Kidney (tissue), 14 donors: ENCODE results near the gene NANOGP8. TPM values are rescaled to one million over a fixed set of nuclear protein-coding genes. Genes with fewer than 3 reads are reported as not detected.
A peak's percentile ranks its signal among the peaks of the same experiment; 100 is the strongest.
"Not testable (repeated sequence)": the region's sequence is repeated elsewhere in the genome, so short reads cannot be mapped to it uniquely, and the experiment has no call there.

Source experiments
- DNase-seq, 5 donors: peaks; one replicate each; pipeline ENCODE4 v3.0.0-alpha.2; 2013 to 2020
- FAIRE-seq: peaks from 2 replicates; lab custom pipeline; 2012; peaks lifted over from hg19 to GRCh38; lab: Jason Lieb, UNC
- H3K27ac ChIP-seq, 2 donors: one replicate each; pipeline ENCODE4 v1.7.0; 2013; ENCODE audit warnings: low read depth in 2 of 2, low read length in 2 of 2, inconsistent platforms in 1 of 2
- H3K27me3 ChIP-seq: one replicate; pipeline ENCODE4 v1.7.1; 2013; ENCODE audit warnings: low read length, inconsistent platforms; ENCODE audit not compliant: control insufficient read depth, insufficient read depth
- H3K36me3 ChIP-seq, 3 donors: one replicate each; pipeline versions ENCODE4 v1.7.0 to v1.7.1; 2013; ENCODE audit warnings: low read length in 3 of 3, control low read depth in 1 of 3, inconsistent platforms in 1 of 3; ENCODE audit not compliant: insufficient read depth in 3 of 3, control insufficient read depth in 2 of 3
- H3K4me1 ChIP-seq, 3 donors: one replicate each; pipeline versions ENCODE4 v1.7.0 to v1.7.1; 2013; ENCODE audit warnings: low read length in 3 of 3, inconsistent platforms in 1 of 3, low read depth in 1 of 3; ENCODE audit not compliant: control insufficient read depth in 2 of 3, insufficient read depth in 2 of 3
- H3K4me3 ChIP-seq, 3 donors: one replicate each; pipeline versions ENCODE4 v1.7.0 to v1.8.1; 2013; ENCODE audit warnings: low read length in 3 of 3, control low read depth in 1 of 3, inconsistent platforms in 1 of 3
- H3K9ac ChIP-seq, 3 donors: one replicate each; pipeline versions ENCODE4 v1.7.0 to v1.7.1; 2013; ENCODE audit warnings: low read length in 3 of 3, control low read depth in 1 of 3, inconsistent platforms in 1 of 3
- H3K9me3 ChIP-seq, 3 donors: one replicate each; pipeline versions ENCODE4 v1.7.0 to v1.7.1; 2013; ENCODE audit warnings: low read length in 3 of 3, control low read depth in 1 of 3, inconsistent platforms in 1 of 3; ENCODE audit not compliant: control insufficient read depth in 2 of 3, insufficient read depth in 1 of 3
- intact Hi-C: fragments of 100-400 bp; cut with DNase I; formaldehyde crosslinking; loops from one replicate; pipeline ENCODE4 v1.11.1; 2022
- polyA plus RNA-seq: library from polyadenylated mRNA; stranded (reverse); fragments of 350-450 nt; fragmentation: Illumina TruSeq; extraction: RNeasy Lipid Tissue Mini Kit (QIAGEN cat#74804); gene quantifications from one replicate; pipeline ENCODE4 v1.2.3, GENCODE V29; 2014; ENCODE audit warnings: low read depth, low replicate concordance; ENCODE audit not compliant: insufficient read depth
- total RNA-seq: library from RNA; stranded (reverse); fragmentation: NEBNext Ultra II Directional; extraction: Animal tissue kit (Norgen Biotek cat#: 25700); gene quantifications from one replicate; pipeline ENCODE4 v1.2.1, GENCODE V29; 2021
- TF ChIP-seq, protein P1 (sequence below): IDR thresholded peaks from 3 replicates; pipeline ENCODE4 v1.5.1; 2012; ENCODE audit warnings: mild to moderate bottlenecking, moderate library complexity, borderline replicate concordance; ENCODE audit not compliant: insufficient read depth; ENCODE audit errors: extremely low read depth
- donor health status: control.
- donor health status: control.
- donor health status: control.
- donor health status: control.
- donor health status: control.
- donor health status: DM: yes; HTN: yes; CAD: no.
- donor health status: Normal renal cell carcinoma (clear cell type).

Gene NANOGP8
- total and polyA plus RNA-seq, 2 donors from 2014 or later = 1.3 TPM; not detected in 1

DNA sequence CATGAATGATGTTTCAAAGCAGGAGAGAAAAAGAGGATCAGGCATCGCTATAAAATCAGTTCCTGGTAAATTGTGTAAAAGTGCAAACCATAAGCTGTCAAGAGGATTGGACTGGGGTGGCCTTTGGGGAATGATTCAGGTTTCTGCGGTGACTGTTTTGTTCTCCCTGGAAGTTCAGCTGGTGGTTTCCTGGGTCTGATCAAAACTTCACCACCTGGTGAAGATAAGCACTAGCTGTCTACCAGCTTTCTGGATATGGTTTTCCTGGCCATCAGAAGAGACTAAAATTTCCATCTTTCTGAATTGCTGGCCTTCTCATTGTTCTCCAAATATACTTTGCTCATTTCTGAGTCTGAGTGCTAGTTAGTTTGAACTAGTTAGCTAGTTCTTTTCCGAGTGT is 2.7 kb upstream of the NANOGP8 start:
- Histone ChIP-seq H3K9ac (no peak overlapping the region), H3K36me3 (no peaks in the 10 kb centered on the region), H3K27ac (no peak overlapping the region), H3K4me3 (no peak overlapping the region), H3K9me3 (no peaks in the 10 kb centered on the region), H3K4me1 (no peaks in the 10 kb centered on the region), H3K27me3 (no peaks in the 10 kb centered on the region)
- FAIRE-seq (no peak), DNase-seq (no peak)
- intact Hi-C loops = no loop called here
- TF ChIP-seq, protein P1, sequence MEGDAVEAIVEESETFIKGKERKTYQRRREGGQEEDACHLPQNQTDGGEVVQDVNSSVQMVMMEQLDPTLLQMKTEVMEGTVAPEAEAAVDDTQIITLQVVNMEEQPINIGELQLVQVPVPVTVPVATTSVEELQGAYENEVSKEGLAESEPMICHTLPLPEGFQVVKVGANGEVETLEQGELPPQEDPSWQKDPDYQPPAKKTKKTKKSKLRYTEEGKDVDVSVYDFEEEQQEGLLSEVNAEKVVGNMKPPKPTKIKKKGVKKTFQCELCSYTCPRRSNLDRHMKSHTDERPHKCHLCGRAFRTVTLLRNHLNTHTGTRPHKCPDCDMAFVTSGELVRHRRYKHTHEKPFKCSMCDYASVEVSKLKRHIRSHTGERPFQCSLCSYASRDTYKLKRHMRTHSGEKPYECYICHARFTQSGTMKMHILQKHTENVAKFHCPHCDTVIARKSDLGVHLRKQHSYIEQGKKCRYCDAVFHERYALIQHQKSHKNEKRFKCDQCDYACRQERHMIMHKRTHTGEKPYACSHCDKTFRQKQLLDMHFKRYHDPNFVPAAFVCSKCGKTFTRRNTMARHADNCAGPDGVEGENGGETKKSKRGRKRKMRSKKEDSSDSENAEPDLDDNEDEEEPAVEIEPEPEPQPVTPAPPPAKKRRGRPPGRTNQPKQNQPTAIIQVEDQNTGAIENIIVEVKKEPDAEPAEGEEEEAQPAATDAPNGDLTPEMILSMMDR = no peak

DNA sequence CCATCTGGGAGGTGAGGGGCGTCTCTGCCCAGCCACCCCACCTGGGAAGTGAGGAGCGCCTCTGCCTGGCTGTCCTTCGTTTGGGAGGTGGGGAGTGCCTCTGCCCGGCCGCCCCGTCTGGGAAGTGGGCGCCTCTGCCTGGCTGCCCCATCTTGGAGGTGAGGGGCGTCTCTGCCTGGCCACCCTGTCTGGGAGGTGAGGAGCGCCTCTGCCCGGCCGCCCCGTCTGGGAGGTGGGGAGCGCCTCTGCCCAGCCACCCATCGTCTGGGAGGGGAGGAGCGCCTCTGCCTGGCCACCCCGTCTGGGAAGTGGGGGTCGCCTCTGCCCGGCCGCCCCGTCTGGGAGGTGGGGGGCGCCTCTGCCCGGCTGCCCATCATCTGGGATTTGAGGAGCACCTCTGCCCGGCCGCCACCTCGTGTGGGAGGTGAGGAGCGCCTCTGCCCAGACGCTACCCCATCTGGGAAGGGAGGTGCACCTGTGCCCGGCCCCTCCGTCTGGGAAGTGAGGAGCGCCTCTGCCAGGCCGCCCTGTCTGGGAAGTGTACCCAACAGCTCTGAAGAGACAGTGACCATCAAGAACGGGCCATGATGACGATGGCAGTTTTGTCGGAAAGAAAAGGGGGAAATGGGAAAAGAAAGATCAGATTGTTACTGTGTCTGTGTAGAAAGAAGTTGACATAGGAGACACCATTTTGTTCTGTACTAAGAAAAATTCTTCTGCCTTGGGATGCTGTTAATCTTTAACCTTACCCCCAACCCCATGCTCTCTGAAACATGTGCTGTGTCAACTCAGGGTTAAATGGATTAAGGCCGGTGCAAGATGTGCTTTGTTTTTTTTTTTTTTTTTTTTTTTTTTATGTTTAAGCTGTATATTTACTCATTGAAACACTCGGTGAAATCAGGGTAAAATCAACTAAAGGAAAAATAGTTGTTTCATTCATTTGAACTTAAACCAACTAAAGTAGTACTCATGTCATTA is 2.4 kb downstream of the NANOGP8 start:
- H3K9me3 ChIP-seq, intact Hi-C loops, H3K27me3 ChIP-seq, H3K9ac ChIP-seq, H3K27ac ChIP-seq, H3K4me3 ChIP-seq, H3K36me3 ChIP-seq, DNase-seq, H3K4me1 ChIP-seq, FAIRE-seq: not testable (repeated sequence)

DNA sequence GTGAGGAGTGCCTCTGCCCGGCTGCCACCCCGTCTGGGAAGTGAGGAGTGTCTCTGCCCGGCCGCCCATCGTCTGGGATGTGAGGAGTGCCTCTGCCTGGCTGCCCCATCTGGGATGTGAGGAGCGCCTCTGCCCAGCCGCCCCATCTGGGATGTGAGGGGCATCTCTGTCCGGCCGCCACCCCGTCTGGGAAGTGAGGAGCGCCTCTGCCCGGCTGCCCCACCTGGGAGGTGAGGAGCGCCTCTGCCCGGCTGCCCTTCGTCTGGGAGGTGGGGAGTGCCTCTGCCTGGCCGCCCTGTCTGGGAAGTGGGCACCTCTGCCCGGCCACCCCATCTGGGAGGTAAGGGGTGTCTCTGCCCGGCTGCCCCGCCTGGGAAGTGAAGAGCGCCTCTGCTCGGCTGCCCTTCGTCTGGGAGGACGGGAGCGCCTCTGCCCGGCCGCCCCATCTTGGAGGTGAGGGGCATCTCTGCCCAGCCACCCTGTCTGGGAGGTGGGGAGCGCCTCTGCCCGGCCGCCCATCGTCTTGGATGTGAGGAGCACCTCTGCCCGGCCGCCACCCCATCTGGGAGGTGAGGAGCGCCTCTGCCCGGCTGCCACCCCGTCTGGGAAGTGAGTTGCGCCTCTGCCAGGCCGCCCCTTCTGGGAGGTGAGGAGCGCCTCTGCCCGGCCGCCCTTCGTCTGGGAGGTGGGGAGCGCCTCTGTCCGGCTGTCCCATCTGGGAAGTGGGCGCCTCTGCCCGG is 3.3 kb downstream of the NANOGP8 start:
- H3K36me3 ChIP-seq, FAIRE-seq, H3K9ac ChIP-seq, H3K27me3 ChIP-seq, intact Hi-C loops, H3K27ac ChIP-seq, H3K4me1 ChIP-seq, H3K9me3 ChIP-seq, H3K4me3 ChIP-seq: not testable (repeated sequence)
- DNase-seq = peak in 1 of 5 donors; percentile 74

DNA sequence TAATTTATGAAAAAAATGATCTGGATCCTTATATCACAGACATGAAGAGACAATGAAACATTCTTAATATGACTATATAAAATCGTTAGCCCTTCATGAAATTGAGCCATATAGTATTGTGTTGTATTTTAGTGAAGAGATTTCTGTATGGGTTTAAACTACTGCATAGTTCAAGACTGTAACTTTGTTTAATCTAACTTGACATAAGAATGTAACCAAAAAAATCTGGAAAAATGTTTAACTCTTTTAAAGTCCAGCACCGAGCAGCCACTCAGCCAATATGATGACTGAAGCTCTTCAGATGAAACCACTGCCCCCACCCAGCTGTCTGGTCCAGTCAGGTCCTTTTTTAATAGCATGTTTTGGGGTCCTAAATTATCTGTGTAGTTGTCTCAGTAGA is 4.9 kb downstream of the NANOGP8 start:
- FAIRE-seq = no peak
- TF ChIP-seq, protein P1 = no peak
- Histone ChIP-seq H3K9me3 (no peaks in the 10 kb centered on the region), H3K27ac (no peak overlapping the region), H3K4me1 (no peaks in the 10 kb centered on the region), H3K4me3 (no peak overlapping the region), H3K9ac (no peak overlapping the region), H3K36me3 (no peaks in the 10 kb centered on the region), H3K27me3 (no peaks in the 10 kb centered on the region)
- intact Hi-C loops = no loop called here
- DNase-seq = no peak
